ENCODE data around the gene ITGB4. TPM values are rescaled to one million over a fixed set of nuclear protein-coding genes. Genes with fewer than 3 reads are reported as not detected.

The ITGB4 gene
- polyA plus RNA-seq, 1 donor = 4.6 TPM

DNA sequence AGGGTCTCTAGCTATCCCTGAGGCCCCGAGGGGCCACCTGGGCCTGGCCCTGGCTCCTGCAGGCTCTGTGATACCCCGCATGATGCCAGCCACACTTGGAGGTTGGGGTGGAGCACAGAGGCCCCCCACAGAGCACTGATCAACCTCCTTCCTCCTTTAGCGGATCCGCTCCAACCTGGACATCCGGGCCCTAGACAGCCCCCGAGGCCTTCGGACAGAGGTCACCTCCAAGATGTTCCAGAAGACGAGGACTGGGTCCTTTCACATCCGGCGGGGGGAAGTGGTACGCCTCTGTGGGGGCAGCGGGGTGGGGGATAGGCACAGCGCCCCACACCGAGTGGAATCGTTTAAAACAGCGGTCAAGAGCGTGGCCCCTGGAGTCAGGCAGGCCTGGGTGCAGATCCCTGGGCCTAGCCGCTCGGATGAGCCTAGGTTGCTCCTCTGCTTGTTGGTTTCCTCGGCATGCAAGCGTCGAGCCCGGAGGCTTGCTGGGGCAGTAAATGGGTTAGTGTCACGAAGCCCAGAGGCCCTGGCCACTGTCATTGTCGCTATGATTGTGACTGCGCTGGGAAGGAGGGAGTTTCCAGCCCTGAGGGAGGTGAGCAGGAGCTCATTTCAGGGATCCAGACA lies 9.9 kb downstream of the ITGB4 start:
- DNase-seq (ENCODE audit: low read depth) = no peak

DNA sequence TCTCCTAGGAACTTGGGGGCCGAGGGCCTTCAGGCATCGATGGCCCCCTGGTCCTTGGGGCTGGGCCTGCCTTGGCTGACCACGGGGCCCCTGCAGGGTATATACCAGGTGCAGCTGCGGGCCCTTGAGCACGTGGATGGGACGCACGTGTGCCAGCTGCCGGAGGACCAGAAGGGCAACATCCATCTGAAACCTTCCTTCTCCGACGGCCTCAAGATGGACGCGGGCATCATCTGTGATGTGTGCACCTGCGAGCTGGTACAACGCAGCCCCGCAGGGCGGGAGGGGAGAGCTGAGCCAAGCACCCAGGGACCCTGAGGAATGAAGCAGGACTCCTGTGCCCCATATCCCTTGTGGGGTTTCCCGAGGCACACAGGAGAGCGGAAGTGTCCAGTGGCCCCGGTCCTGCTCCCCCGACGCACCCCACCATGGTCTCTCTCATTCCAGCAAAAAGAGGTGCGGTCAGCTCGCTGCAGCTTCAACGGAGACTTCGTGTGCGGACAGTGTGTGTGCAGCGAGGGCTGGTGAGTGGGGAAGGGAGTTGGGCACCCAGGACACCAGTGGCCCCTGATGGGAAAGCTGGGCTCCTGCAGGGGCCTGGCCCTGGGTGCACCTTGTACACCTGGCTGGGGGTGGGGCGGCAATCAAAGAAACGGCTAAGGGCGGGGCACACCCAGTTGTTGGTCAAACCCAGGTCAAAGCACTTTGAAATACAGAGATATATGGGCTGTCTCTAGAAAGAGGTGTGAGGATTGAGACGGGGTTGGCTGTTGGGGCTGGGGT lies 10.6 kb downstream of the ITGB4 start:
- DNase-seq (ENCODE audit: low read depth) = no peak

DNA sequence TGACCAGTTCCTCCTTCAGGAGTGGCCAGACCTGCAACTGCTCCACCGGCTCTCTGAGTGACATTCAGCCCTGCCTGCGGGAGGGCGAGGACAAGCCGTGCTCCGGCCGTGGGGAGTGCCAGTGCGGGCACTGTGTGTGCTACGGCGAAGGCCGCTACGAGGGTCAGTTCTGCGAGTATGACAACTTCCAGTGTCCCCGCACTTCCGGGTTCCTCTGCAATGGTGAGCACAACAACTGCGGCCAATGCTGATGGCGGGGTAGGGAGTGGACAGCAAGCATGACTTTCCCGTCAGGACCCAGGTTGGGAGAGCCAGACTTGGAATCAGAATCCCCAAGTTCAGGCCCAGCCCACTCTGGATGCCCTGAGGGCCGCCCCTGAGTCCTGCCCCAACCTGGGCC lies 12.2 kb downstream of the ITGB4 start:
- DNase-seq (ENCODE audit: low read depth) = no peak

DNA sequence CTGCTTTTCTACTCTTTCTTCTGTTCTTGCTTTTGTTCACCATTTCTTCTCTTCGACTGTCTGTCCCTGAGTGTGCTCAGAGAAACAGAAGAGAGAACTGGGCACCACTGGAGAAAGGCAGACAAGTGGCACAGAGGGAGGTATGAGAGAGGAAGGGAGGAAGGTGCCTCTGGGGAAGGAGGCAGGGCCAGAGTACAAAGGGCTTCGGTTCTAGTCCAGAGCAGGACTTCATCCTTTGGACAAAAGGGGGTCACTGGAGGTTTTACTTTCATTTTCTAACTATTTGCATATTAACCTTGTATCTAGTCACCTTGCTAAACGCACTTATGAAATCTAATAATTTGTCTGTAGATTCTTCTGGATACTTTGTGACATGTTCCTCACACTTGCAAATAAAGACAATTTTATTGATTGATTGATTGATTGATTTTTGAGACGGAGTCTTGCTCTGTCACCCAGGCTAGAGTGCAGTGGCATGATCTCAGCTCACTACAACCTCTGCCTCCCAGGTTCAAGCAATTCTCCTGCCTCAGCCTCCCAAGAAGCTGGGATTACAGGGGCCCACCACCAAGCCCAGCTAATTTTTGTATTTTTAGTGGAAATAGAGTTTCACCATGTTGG lies 13.5 kb downstream of the ITGB4 start:
- DNase-seq (ENCODE audit: low read depth) = no peak

DNA sequence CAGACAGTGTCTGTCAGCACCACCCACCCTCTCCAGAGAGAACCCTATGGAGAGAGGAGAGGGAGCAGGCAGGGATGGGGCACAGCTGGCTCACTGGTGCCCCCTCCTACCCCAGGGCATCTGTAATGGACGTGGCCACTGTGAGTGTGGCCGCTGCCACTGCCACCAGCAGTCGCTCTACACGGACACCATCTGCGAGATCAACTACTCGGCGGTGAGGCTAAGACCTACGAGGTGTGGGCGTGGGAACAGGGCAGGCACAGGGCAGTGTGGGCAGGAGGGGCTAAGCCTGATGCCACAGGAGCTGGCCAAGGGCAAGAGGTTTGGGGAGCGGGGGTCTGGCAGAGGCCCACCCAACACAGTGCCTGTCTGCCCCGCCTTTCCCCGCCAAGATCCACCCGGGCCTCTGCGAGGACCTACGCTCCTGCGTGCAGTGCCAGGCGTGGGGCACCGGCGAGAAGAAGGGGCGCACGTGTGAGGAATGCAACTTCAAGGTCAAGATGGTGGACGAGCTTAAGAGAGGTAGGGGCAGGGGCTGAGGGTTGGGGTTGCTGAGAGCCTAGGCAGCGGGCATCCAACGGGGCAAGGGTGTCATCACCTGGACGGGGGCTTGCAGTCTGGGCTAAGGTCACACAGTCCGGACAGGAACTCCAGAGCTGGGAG lies 15.0 kb downstream of the ITGB4 start:
- DNase-seq (ENCODE audit: low read depth) = no peak

DNA sequence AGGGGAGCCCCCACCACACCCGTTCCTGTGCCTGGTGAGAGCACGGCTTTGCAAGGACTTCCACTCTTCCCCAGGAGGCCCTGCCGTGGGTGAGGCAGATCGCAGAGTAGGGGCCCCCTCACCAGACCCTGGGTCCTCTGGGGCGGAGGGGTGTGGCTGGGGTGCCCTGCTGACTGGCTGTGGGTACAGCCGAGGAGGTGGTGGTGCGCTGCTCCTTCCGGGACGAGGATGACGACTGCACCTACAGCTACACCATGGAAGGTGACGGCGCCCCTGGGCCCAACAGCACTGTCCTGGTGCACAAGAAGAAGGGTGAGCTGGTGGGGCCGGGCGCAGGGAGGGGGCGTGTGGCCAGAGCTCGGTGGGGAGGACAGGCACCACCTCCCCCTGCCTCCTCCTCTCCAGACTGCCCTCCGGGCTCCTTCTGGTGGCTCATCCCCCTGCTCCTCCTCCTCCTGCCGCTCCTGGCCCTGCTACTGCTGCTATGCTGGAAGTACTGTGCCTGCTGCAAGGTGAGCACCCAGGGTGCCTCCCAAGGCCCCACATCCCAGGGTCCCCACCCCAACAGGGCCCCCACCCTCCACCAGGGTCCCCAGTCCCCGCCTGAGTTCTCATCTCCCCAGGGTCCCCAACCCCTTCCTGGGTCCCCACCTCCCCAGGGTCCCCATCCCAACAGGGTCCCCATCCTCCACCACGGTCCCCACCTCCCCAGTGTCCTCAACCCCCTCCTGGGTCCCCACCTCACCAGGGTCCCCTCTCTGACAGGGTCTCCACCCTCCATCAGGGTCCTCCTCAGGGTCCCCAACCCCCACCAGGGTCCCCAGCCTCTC lies 16.1 kb downstream of the ITGB4 start:
- DNase-seq (ENCODE audit: low read depth) = no peak

DNA sequence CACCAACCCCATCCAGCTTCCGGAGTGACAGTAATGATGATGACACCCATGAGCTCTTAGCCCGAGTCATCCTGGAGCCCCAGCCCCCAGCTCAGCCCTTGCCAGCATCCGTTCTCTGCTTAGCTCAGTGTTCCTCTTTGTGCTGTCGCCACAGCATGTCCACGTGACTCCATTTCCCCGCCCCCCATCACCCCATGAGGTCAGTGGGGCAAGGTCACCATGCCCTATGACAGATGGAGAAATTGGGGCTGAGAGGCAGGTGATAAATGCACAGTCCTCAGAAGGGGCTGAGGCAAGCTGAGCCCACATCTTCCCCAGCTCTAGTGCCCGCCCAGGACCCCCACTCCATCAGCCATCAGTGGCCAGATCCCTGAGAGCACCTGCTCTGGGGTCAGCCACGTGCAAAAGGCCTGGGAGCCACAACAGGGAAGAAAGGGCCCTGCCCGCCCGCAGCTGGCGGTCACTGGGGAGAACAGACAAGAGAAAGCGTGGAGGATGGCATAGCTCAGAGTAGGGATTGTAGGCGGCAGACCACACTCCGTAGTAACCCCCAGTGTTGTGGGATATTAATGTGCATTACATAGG lies 17.1 kb downstream of the ITGB4 start:
- DNase-seq (ENCODE audit: low read depth) = no peak

DNA sequence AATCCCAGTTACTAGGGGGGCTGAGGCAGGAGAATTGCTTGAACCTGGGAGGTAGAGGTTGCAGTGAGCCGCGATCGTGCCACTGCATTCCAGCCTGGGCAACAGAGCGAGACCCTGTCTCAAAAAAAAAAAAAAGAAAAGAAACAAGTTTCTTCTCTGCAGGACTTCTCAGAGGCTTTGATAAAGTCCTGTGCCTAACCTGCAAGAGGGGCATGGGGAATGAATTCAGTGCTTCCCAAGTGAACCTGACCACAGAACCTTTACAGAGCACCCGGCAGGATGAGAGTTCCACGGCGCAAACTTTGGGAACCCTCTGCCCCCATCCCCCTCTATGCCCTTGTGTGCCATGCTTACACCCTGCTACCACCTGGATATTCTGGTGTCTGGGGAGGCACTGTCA lies 17.9 kb downstream of the ITGB4 start:
- no peak for DNase-seq (ENCODE audit: low read depth)

DNA sequence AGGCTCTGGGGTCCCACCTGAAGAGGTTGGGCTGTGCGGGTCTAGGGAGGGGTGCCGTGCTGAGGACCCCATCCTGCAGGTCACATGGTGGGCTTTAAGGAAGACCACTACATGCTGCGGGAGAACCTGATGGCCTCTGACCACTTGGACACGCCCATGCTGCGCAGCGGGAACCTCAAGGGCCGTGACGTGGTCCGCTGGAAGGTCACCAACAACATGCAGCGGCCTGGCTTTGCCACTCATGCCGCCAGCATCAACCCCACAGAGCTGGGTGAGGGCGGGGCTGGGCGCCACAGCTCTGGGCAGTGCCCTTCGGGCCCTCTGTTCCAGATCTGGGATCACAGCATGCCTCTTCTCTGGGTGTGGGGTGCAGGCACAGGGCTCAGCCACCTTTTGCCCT lies 18.5 kb downstream of the ITGB4 start:
- no peak for DNase-seq (ENCODE audit: low read depth)

DNA sequence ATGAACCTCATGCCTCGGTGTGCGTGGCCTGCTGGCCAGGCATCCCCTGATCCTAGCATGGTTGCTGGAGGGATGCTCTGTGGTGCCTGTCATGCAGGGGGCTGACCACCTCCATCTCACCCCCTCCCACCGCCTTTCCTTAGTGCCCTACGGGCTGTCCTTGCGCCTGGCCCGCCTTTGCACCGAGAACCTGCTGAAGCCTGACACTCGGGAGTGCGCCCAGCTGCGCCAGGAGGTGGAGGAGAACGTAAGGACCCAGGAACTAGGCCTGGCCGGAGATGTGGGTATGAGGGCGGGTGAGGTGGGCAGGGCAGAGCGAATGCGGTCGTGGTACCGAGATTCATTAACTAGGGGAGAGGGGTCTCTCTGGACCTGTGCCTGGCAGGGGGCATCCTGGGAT lies 19.0 kb downstream of the ITGB4 start:
- DNase-seq (ENCODE audit: low read depth) = no peak

DNA sequence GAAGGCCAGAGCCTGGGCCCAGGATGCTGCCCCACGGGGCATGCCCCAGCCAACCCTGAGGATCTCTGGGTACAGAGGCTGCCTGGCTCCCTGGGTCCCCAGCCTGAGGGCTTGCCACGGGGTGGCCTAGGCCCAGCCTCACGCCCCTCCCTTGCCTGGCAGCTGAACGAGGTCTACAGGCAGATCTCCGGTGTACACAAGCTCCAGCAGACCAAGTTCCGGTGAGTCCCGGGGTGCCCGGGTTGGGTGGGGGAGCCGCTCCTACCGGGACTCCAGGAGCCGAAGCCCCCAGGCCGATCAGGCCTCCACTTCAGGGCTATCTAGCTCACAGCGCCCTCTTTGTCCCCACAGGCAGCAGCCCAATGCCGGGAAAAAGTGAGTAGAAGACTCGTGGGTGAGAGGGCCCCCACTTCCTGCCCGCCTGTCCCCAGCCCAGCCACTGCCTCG lies 19.4 kb downstream of the ITGB4 start:
- DNase-seq (ENCODE audit: low read depth) = no peak

DNA sequence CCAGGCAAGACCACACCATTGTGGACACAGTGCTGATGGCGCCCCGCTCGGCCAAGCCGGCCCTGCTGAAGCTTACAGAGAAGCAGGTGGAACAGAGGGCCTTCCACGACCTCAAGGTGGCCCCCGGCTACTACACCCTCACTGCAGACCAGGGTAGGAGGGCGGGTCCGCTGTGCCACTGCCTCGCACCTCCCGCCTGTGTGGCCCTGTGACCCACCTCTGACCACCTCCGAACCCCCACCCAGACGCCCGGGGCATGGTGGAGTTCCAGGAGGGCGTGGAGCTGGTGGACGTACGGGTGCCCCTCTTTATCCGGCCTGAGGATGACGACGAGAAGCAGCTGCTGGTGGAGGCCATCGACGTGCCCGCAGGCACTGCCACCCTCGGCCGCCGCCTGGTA lies 21.1 kb downstream of the ITGB4 start:
- DNase-seq (ENCODE audit: low read depth) = no peak

DNA sequence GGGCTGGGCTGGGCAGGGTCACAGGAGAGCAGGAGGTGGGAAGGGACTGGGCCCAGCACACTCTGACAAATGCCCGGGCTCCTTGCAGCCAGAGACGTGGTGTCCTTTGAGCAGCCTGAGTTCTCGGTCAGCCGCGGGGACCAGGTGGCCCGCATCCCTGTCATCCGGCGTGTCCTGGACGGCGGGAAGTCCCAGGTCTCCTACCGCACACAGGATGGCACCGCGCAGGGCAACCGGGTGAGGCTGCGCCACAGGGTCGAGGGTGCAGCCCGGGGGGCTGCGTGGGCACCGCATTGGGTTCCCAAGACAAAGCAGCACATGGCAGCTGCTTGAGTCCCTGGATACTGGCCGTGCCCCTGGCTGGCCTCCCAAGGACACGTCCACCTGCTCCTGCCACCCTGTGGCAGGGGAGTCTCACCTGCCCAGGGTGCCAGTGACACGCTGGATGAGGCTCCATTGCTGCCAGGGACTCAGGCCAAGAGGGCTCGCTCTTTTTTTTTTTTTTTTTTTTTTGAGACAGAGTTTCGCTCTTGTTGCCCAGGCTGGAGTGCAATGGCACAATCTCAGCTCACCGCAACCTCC lies 22.5 kb downstream of the ITGB4 start:
- DNase-seq (ENCODE audit: low read depth) = no peak

DNA sequence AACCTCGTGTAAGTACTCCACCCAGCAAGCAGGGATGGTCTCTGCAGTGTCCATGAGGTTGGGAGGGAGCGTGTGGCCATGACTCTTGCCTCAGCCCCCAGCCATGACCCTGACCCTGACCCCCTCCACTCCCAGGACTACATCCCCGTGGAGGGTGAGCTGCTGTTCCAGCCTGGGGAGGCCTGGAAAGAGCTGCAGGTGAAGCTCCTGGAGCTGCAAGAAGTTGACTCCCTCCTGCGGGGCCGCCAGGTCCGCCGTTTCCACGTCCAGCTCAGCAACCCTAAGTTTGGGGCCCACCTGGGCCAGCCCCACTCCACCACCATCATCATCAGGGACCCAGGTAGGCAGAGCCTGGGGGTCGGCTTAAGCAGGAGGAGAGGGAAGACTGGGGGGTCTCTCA lies 27.4 kb downstream of the ITGB4 start:
- no peak for DNase-seq (ENCODE audit: low read depth)

DNA sequence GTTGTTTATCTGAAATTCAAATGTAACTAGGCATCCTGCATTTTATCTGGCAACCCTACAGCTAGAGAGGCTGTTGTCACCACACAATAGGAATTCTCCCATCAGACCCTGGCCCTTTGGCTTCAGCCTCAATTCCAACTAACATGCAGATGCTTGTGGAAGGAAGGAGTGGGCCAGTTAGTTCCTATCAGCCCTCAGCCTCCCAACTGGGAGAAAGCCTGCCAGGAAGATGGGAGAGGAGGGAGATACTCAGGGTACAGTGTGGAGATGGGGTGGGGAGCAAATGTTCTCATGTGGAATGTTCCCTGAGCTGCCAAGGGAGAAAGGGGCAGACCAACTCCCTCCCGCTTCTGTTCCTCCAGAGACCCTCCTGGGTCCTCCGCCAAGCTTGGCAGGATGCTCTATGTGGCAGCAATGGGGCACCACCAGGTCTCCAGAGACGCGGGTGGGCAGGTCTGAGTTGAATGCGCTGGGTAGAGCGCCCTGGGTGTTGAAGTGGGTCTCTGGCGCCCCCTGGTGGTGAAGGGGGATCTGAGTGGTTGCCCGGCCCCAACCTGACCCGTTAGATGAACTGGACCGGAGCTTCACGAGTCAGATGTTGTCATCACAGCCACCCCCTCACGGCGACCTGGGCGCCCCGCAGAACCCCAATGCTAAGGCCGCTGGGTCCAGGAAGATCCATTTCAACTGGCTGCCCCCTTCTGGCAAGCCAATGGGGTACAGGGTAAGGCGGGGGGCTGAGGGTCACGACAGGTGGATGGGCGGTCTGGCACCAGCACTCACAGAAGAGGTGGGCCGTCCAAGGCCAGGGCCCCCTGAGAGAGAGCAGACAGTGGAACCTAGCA lies 28.5 kb downstream of the ITGB4 start:
- DNase-seq (ENCODE audit: low read depth) = no peak

DNA sequence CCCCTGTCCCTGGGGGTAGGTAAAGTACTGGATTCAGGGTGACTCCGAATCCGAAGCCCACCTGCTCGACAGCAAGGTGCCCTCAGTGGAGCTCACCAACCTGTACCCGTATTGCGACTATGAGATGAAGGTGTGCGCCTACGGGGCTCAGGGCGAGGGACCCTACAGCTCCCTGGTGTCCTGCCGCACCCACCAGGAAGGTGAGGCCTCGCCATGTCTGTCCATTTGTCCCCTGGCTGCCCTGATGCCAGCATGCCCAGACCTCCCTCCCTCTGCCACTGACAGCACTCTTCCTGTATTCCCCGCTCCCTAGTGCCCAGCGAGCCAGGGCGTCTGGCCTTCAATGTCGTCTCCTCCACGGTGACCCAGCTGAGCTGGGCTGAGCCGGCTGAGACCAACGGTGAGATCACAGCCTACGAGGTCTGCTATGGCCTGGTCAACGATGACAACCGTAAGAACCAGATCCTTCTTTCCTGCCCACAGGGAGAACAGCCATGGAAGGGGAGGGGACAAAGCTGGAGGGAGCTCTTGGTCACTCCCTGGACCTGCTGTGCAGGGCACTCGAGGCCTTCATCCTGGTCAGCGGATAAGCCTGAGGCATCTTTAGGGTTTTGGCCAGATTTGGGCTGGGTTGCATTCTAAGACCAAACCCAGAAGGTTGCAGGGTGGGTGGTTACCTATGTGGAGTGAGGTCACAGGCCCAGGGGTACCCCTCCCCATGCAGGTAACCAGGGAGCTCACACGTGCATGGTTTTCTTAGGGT lies 29.6 kb downstream of the ITGB4 start:
- no peak for DNase-seq (ENCODE audit: low read depth)

DNA sequence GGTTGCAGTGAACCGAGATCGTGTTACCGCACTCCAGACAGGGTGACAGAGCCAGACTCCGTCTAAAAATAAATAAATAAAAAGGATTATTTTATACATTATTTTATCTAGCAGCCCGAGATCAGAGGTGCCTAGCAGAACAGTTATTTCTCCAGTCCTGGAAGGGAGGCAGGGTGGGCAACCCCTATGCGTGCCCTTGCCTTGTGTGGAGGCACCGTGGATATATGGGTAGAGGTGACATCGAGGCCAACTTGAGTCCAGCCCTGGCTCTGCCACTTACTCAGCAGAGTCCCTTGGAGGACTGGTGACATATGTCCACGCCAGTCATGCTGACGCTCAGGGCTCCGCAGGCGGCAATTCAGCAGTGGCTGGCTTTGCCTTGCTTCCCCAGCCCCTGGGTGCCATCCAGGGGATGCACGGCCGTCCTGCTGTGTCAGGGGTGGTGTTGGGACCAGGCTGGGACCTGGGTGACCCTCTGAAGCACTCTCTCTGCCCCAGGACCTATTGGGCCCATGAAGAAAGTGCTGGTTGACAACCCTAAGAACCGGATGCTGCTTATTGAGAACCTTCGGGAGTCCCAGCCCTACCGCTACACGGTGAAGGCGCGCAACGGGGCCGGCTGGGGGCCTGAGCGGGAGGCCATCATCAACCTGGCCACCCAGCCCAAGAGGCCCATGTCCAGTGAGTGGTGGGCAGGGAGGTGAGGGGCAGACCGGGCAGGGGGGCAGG lies 30.6 kb downstream of the ITGB4 start:
- no peak for DNase-seq (ENCODE audit: low read depth)

DNA sequence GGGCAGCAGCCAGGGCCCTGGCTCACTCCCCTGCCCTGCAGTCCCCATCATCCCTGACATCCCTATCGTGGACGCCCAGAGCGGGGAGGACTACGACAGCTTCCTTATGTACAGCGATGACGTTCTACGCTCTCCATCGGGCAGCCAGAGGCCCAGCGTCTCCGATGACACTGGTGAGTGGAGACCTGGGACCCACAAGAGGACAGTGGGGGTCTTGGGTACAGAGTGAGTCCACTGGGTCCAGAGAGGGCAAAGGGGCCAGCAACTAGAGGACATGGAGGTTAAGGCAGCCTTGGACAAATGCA lies 31.1 kb downstream of the ITGB4 start:
- no peak for DNase-seq (ENCODE audit: low read depth)

Measured in forelimb muscle (tissue), 1 donor.